Stimulated activated CD4-positive, alpha-beta T cell treated with anti-CD3 and anti-CD28 coated beads, TNF-alpha, amount 100 ng/mL, for 4 hours (primary cell): ENCODE results near the gene ACTRT2.
A peak's percentile ranks its signal among the peaks of the same experiment; 100 is the strongest.

ENCODE experiments used
- DNase-seq, 3 experiments: peaks; one replicate each; pipeline ENCODE4 v3.0.0-alpha.2; 2020; ENCODE audit warnings: low read depth in 3 of 3

The ACTRT2 gene

DNA sequence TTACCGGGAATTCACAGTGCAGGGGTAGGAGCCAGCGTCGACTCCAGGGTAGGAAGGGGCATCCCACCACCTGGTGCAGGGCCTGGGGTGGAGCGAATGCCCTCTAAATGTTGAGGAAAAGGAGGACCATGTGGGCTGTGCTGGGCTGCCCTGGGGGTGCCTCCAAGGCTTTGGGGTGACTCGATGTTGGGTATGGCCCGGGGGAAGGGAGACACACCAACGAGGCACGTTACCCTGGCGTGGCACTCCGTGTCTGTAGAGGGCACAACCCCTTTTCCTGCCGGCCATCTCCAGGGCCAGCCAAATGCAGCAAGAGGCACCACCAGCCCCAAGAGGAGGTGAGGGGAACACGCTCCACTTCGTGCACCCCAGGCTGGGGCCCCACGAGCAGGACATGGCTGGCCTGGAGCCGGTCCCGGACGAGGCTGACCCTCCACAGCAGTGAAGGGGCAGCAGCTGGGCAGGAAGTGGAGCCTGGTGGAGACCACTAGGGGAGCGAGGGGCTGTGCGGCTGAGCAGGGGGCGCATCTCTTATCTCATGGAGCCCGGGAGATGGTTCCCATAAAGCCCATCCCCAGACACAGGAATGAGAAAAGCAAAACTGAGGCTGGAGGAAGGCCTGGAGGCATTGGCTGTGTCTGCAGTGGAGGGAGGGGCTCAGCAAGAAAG is 11.2 kb downstream of the ACTRT2 start:
- DNase-seq: no peak

DNA sequence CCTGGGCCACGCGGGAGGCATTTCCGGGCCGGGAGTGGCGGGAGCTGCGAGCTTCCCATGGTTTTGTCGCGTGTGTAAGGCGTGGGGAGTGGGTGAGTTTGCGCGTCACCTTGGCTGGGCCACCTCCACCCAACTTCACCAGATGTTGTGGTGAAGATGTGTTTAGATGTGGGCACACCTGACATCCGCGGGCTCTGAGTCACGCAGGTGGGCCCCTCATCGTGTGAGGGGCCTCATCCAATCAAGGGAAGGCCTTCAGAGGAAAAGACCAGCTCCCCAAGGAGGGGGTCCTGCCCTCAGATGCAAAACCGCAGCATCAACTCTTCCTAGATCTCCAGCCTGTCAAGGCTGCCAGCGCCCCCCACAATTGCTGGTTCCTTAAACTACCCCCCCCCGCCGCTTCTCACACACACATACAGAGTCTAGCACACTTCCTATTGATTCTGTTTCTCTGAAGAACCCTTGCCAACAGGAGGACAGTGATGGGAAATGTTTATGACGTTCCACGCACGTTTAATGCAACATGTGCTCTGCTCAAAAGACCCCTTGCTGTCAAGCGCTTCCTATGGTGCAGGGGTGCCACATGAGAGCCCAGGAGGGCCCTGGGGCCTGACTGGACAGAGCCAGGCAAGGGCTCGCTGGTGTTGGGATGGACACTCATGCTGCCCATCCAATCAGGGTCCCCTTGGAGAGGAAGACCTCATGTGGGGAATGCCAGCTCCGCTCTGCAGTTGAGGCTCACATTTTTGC is 11.9 kb downstream of the ACTRT2 start:
- peak in 2 of 3 experiments; percentile 14 to 32 for DNase-seq

- no peak for DNase-seq
Measured at GRCh38 chr1:3033790-3034090, 12.5 kb downstream of the ACTRT2 start.

DNA sequence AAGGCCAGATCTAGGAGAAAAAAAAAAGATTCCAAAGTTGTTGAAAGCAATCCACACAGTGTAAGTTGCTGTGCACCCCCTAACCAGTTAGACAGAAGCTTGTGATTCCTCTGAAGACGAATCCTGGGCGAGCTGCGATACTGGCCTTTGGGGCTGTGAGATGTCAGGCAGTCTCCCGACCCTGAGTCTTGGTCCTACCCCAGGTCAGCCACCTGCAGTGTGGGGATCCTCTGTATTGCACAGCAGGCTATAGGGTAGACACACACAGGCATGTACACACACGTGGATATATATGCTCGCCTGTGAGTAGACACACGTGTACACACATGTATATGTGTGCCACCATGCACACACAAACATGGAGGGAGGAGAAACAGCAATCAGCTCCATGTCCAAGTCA is 12.9 kb downstream of the ACTRT2 start:
- no peak for DNase-seq

GRCh38 chr1:3034728-3035562 is 13.7 kb downstream of the ACTRT2 start:
- DNase-seq: no peak

GRCh38 chr1:3035563-3036446 is 14.5 kb downstream of the ACTRT2 start:
- DNase-seq: no peak

DNA sequence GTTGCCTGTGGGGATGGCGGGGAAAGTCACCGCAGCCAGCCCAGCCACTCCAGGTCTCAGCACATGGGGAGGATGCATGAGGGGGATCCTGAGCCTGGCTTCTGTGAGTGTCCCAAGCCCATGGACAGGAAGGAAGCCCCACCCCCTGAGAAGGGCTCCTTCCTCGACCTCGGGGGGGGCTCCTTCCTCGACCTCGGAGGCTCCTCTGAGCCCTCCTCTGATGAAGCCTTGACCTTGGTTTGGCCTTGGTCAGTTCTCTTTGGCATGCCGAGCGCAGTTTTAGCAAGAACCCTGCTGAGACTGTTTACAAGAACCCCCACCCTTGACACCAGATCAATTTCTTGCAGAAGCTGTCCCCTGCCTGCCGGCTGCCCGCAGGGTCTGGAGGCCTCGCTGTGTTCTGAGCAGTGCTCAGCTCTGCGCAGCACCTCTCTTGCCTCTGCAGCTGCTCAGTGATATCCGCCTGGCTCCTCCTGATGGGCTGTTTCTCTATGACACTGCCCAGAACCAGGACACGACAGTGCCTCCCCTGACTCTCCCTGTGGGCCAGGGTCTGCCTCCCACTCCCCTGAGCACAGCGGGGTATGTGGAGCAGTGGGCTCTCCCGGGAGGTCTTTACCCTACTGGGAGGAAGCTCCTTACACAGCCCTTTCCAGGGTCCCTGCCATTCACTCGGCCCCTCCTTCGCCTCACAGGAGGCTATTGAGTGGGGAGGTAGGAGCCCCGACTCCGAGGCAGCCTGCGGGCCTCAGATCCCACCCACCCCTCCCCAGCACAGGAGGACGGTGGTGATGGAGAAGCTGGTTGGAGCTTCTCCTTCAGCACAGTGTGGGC is 15.4 kb downstream of the ACTRT2 start:
- DNase-seq: no peak

- DNase-seq: no peak
Measured at GRCh38 chr1:3037281-3038040, 16.2 kb downstream of the ACTRT2 start.

GRCh38 chr1:3038113-3038551 is 16.9 kb downstream of the ACTRT2 start:
- no peak for DNase-seq

DNA sequence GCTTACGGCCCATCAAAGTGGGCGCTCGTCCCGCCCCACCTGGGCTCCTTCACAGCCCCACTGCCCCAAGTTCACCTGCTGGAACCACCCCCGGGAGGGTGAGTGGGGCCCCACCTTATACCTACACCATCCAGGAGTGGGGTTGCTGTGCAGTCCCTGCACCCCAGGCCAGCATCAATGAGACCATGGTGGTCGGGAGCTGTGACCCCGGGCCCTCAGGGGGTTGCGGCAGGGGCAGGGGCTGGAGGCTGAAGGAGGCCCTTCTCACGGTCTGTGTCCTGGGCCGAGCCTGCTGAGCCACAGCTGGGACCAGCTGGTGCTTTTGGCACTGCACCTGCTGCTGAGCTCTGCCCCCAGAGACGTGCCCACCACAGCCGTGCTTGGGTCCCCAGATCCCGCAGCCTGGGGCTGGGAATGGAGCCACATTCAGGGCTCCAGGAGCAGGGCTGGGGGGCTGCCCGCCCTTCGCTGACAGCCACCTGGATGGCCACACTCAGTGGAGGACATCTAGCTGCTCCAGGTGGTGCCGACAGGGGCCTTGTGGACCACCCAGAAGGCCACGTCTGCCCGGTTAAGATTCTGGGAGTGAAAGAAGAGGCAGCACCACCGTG is 17.4 kb downstream of the ACTRT2 start:
- DNase-seq: no peak

- DNase-seq: no peak
Measured at GRCh38 chr1:3040004-3040403, 18.7 kb downstream of the ACTRT2 start.

- DNase-seq: no peak
Measured at GRCh38 chr1:3042481-3042880, 21.2 kb downstream of the ACTRT2 start.

DNA sequence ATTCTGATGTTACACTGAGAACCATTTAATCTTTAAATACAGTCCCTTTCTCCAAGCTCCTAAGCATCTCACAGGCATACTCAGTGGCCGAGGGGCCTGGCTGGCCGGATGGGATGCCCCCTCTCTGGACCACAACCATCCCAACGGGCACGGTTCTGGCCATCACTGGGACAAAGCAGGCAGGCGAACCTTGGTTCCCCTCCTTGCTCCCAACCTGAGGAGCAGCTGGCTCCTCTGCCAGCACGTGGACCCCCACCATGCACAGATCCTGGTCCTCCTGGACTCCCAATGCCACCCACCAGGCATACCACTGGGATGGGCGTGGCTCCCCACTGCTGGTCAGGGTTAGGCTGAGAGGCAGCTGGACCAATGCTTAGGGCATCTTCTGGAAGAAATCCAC is 27.9 kb downstream of the ACTRT2 start:
- DNase-seq: no peak

DNA sequence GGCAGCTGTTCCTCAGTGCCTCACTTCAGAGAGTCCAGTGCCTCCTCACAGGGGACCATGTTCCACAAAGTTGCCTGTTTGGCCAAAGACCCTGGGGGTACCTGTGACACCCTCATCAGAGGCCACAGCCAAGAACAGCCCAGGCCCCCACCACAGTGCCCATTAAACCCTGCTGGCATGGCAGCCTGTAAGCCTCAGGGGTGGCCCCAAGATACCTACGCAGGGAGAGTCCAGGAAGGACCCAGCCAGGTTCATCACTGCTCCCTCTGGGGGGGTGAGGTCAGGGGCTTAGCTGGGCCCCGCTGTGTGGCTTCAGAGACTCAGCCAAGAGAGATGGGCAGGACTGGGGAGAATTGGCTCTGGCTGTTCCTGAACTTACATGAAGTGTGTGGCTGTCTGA is 28.6 kb downstream of the ACTRT2 start:
- no peak for DNase-seq

GRCh38 chr1:3050603-3051002 is 29.3 kb downstream of the ACTRT2 start:
- DNase-seq: no peak

GRCh38 chr1:3051270-3052268 is 30.3 kb downstream of the ACTRT2 start:
- DNase-seq: no peak

GRCh38 chr1:3052501-3052900 is 31.2 kb downstream of the ACTRT2 start:
- DNase-seq: no peak

DNA sequence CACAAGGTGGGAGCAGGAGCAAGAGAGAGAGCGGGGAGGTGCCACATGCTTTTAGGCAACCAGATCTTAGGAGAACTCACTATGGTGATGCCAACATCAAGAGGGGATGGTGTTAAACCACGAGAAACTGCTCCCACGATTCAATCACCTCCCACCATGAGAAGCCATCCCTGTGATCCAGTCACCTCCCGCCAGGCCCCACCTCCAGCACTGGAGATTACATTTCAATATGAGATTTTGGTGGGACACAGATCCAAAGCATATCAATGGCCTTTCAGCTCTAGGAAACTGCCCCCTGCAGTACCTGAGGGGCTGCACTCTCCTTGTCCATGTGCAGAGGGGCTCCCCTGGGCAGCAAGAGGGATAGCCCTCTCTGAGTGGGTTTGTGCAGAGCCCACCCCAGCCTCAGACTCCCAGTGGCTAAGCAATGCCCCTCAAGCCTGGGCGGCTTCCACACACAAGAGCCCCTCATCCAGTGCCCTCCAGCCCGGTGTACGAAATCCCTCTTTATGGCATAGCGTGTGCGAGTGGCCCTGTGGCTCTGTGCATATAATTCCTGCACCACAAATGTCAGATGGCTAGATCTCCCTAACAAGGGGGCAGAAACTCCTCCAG is 32.2 kb downstream of the ACTRT2 start:
- no peak for DNase-seq
